HG03097 (cell line): Measurements from ENCODE around the gene CCDC159.
"Not testable (repeated sequence)": the region's sequence is repeated elsewhere in the genome, so short reads cannot be mapped to it uniquely, and the experiment has no call there.

ENCODE experiments used
- ATAC-seq: cut with Tn5 transposase; IDR thresholded peaks from one replicate; pipeline ENCODE4 v1.9.1; 2021; ENCODE audit not compliant: unreplicated experiment, low FRiP score

CCDC159 gene

DNA sequence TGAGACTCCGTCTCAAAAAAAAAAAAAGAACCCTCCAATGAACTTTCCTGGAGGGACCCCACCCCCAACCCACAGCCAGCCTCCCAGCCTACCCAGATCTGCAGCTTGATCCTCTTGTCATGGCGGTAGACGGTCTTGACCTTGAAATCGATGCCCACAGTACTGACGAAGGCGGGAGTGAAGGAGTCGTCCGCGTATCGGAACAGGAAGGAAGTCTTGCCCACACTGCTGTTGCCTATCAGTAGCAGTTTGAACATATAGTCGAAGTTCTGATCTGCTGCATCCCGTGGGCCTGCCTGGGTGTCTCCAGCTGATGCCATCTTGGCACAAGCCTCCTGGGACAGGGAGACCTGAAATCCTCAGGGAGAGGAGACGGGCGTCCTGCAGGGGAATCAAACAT lies 9.2 kb upstream of the CCDC159 start:
- ATAC-seq: no peak

DNA sequence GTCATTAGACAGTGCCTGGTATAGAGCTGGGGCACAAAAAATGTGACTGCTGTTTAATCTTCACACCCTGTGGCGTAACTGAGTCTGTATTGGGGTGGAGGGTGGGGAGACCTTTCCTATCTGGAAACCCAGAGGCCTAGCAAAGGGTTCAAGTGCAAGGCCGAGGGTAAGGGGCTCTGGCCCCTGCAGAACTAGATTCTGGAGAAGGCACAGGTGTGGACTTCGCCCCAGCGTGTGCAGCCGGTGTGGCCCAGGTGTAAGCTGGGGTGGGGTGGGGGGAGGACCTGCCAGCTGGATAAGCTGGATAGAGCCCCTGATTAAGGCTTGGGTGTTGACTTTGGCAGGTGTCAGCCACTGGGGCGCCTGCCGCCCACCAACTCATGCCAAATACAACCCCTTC lies 8.2 kb upstream of the CCDC159 start:
- no peak for ATAC-seq

DNA sequence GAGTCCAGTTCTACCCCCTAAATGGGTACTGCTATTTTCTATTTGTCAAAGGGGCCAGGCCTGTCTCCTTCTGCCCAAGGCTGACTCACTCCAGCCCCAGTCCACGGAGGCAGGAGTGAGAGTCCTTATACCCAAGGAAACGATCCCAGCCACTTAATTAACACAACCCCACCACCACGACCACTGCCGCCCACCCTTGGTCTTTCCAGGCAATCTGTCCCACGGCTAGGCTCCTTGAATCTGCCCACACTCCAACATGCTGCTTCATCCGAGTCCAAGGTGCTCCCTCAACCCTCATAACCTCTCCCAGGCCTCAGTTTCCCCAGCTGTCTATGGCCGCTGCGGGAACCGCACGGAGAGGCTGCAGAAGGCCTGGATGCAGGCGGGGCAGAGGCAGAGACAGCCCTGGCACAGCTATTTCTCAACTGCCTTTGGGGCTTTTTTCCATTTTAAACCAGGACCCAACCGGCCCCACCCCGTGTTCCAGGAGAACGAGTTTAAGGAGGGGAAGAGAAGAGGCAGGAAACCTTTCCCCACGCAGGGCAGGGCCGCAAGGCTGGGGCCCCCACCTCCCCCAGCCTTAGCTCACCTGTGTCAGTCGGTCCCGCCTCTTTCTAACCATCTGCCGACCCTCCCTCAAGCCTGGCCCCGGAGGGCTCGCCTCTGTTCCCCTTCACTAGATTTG lies 7.6 kb upstream of the CCDC159 start:
- ATAC-seq: no peak

DNA sequence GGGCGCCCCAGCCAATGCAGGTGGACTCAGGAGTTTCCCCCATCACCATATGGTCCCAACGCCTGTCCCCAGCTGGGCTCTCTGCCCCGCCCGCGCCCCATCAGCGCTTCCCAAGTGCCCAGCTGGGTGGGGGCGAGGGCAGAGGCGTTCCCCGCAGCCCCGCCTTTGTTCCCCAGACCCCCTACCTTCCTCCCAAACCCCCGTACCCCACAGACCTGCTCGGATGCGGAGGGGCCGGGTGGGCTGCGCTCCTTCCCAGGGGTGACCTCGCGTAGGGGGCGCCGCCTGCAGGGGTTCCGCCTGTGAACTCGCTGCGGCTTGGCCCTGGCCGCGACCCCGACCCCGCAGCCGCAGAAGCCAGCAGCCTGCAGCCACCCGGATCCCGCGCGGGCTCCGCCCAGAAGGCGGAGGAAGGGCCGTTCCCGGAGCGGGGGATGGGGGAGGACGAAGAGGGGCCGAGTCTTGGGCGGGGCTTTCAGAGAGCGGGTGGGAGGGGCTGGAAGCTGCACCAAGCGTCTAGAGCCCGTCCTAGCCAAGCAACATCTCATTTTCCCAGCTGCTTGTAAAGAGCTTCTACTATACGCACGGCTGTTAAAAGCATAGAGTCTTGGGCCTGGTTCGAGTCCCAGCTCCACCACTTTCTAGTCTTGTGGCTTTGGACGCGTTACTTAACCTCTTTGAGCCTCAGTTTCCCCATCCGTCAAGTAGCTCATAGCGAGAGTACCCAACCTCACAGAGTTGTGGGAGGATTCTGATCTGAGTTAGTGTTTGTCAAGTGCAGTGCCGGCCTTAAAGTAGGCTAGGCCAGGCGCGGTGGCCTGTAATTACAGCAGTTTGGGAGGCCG lies 6.8 kb upstream of the CCDC159 start, which contains the start of gene RAB3D:
RAB3D (minus strand) TSS at position 404 of the 845 bp plus-strand sequence. CDS start 2,258 bp downstream, outside the sequence.
- no peak for ATAC-seq

DNA sequence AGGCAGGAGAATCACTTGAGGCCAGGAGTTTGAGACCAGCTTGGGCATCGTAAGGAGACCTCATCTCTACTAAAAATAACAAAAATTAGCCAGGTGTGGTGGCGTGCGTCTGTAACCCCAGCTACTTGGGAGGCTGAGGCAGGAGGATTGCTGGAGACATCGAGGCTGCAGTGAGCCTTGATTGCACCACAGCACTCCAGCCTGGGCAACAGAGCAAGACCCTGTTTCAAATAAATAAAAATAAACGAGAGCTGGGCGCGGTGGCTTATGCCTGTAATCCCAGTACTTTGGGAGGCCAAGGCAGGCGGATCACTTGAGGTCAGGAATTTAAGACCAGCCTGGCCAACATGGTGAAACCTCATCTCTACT lies 6.2 kb upstream of the CCDC159 start:
- not testable (repeated sequence) for ATAC-seq

DNA sequence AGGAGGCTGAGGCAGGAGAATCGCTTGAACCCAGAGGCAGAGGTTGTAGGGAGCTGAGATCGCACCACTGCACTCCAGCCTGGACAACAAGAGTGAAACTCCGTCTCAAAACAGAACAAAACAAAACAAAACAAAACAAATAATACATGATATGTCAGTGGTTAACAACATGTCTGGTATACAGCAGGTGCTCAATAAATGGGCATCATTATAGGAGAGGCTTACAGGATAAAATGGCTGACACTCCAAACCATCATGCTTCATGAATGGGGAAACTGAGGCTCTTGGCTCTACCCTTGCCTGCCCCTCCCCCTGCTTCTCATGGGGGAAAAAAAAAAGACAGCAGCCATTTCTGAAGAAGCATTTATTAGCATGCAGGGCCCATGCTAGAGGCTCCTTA lies 3.9 kb upstream of the CCDC159 start:
- ATAC-seq: no peak

DNA sequence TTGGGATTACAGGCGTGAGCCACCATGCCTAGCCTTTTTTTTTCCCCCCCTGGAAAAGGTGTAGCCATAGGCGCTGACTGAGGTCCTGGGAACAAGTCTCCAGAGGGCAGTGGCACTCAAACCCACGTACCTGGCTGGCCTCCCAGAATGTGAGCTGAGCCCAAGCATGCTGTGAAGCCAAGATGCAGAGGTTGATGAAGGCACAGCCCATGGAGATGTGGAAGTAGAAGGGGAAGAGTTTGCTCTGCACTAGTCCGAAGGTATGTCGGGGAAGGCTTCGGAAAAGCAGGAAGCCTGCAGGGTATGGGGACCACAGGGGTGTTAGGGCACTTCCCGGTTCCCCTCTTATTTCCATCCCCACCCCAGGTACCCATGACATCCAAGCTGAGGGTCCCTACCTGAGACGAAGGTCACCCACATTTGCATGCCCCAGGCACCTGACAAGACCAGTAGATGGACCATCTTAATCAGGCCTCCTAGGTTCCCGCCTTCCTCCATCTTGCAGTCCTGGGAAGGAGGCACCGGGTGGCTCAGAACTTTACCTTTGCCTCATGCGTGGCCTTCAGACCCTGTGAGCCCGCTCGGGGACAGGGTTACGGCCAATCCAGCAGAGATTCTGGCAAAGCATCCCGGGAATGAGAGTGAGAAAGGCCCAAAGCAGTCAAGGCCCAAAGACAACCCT lies 1.1 kb upstream of the CCDC159 start:
- no peak for ATAC-seq

DNA sequence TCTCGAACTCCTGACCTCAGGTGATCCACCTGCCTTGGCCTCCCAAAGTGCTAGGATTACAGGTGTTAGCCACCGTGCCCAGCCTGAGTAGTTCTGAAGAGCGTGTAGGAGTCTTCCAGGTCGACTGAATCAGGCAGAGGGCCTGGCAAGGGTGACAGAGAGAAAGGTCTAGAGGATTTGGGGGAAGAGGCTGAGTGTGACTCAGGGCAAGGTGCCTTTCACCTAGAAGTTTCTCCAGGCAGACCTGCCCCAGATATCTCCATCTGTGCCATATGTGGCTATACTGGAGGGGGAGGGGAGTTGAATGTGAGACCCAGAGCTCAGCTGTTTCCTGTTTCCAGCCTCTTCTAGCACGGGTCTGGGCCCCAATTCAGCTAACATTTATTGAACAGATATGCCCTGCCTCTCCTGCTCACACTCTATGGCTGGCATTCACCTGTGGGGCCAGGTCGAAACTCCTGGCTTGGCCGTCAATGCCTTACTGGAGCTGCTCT lies 1.3 kb downstream of the CCDC159 start:
- ATAC-seq: no peak

DNA sequence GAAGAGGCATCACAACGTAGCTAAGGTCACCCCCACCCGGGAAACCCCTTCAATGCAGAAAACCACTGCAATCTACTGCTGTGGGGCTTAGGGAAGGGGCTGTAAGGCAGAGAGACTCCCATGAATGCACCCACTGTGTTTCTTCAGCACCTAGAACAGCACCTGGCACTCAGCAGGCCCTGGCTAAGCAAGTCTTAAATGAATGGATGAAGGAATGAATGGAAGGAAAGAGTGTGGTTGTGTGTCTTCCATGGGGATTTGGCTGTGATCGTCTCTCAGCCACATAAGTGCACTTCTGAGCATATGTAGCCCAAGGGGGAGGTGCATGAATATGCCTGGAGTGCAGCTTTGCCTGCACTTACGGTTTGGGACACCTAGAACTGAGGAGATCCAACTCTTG lies 2.9 kb downstream of the CCDC159 start:
- ATAC-seq: no peak

DNA sequence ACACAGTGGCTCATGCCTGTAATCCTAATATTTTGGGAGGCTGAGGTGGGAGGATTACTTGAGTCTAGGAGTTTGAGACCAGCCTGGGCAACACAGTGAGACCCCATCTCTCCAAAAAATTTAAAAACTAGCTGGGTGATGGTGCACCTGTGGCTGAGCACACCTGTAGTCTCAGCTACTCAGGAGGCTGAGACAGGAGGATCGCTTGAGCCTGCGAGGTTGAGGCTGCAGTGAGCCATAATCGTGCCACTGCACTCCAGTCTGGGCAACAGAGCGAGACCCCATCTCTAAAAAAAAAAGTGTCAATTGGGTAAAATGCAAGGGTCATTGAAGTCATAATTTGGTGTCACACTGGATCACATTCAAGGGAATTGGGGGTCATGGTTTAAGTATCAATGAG lies 7.8 kb downstream of the CCDC159 start:
- ATAC-seq: not testable (repeated sequence)

DNA sequence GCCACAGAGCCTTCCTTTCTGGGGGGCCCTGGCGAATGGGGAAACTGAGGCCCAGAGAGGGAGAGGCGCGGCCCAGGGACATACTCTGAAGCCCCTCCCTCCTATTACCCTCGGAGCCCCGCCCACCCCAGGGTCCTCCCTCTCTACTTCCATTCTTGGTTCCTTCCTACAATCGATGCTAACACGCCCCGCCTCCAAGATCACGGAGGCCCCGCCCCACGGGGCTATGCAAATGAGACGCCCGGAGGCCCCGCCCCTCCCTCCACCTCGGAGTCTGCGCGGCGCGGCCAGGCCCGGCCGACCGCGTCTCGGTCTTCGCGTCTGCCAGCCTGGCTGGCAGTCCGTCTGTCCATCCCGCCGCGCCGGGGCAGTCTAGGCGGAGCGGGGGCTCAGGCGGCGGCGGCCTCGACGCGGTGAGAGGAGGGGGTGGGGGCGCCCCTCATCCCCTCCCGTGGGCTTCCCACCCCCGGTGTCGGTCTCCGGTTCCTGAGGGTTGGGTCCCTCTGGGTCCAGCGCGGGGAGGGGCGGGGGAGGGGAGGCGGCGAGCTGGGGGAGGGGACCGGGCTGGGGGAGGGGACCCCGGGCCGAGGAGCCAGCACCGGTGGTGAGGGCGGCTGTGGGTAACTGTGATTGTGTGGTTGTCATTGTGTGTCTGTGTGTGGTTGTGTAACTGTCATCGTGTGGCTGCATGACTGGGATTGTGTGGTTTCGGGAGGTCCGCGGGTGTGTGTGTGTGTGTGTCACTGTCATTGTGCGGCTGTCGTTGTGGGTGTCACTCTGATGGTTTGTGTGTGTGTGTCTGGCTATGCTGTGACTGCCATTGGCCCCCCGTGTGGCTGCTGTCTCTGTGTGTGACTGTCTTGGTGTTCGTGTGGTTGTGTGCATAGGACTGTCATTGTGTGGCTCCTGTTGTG lies 9.1 kb downstream of the CCDC159 start, which contains the start of gene PLPPR2:
PLPPR2 (plus strand) TSS at position 273 of the 914 bp plus-strand sequence. CDS start 2,242 bp downstream, outside the sequence.
- no peak for ATAC-seq

DNA sequence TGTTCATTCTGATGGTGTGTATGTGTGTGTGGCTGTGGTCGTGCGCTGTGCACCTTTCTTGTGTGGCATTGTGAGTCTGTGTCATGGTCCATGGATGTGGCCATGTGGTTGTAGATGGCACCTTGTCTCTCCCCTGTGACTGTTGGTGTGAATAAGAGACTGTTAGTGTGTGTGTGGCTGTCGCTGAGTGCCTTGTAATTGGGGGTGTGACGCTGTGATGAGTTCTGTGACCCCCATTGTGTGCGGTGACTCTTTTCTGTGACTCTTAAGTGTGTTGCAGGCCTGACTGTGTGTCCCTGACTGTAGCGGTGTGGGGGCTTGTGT lies 9.7 kb downstream of the CCDC159 start:
- ATAC-seq: no peak

DNA sequence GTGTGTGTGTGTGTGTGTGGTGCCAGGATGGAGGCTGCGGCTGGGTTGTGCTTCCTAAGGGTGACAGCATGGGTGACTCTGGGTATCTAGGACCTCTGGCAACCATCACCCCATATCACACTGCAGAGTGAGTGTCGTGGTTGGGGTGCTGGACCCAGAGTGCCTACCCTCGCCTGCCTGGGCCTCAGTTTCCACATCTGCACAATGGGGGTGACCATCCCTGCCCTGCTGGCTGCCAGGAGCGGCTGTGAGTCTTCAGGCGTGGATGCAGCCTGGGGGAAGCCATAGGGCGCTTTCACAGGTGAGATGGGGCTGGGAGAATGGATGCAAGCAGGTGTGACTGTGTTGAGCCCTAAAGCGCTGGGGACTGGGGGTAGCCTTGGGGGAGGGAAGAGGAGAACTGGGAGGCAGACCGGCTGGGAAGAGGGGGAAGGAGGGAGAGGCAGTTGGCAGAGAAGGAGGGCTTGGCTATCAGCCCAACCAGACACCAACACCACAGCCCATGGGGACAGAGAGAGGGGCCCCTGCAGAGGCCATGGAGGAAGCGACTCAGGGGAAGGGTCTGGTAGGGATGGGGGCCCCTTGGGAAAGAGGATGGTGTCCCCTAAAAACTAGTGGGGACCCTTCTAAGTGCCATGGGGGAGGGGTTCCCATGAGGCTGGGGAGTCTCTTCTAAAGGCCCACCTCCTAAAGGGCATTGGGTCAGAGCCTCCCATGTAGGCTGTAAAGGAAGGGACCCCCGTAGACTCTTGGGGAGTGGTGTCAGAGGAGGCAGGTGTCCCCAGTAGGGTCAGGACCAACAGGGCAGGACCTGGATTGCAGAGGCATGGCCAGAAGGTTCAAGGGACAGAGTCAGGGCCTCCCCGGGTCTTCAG lies 10.6 kb downstream of the CCDC159 start:
- ATAC-seq: no peak

DNA sequence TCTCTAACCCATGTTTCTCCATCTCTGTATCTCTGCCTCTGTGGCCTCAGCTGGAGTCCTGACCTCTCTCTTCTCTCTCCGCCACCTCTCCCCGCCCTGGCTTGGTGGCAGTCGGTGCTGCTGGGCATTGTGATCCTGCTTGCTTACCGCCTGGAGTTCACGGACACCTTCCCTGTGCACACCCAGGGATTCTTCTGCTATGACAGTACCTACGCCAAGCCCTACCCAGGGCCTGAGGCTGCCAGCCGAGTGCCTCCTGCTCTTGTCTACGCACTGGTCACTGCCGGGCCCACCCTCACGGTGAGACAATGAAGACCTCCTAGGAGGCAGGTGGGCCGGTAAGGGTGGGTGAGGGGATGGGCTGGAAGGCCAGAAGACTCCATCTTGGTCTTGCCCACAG lies 13.1 kb downstream of the CCDC159 start:
- no peak for ATAC-seq

DNA sequence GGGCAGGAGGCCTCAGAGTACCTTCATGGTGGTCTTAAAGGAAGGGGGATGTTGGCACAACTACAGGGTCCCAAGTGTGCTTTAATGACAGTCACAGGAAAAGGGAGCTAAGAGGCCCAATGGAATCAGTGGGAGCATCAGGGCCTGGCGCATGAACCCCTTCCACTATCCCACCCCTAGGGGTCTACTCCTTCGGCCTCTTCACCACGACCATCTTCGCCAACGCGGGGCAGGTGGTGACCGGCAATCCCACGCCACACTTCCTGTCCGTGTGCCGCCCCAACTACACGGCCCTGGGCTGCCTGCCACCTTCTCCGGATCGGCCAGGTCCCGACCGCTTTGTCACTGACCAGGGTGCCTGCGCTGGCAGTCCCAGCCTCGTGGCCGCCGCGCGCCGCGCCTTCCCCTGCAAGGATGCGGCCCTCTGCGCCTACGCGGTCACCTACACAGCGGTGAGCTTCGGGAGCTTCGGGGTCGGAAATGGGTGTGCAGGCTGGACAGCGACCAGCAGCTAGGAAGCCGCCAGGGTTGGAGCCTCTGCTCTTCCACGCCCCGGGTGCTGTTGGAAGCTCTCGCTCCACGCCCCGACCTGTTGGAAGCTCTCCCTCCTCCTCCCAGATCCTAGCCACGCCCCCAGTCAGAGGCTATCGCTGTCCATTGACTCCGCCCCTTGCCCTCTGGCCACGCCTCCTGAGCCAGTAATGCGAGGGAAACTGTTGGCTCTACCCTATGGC lies 14.9 kb downstream of the CCDC159 start:
- no peak for ATAC-seq

DNA sequence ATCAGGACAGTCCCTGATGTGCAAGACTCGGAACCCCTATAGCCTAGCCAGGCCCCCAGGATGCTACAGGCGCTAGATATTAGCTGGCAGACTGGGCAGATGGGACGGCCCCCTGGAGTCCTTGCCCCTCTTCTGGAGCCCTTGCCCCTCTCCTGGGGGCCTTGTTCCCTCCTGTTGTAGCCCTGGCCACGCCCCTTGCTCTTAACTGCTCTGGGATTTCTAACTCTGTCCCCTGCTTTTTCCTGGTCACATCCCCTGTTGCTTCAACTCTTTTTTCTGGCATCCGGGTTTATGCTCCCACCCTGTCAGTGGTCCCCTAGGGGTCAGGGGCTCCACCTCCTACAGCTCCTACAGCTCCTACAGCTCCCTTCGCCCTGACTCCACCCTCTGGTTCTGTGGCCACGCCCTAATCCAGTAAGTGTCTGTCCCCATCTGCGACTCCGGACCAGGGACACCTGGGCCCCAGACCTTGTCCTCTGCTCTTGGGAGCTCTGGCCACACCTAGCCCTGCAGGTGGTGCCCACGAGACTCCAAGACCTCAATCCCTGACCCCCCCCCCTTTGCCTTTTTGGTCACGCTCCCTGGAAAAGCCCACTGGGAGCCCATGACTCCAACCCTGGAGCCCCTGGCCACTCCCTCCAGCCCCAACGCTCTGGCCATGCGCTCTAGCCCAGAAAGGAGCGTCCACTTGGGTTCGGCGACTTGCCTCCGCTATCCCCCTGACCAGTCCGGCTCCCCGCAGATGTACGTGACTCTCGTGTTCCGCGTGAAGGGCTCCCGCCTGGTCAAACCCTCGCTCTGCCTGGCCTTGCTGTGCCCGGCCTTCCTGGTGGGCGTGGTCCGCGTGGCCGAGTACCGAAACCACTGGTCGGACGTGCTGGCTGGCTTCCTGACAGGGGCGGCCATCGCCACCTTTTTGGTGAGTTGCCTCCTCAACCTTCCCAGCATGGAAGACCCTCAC lies 15.7 kb downstream of the CCDC159 start:
- no peak for ATAC-seq

DNA sequence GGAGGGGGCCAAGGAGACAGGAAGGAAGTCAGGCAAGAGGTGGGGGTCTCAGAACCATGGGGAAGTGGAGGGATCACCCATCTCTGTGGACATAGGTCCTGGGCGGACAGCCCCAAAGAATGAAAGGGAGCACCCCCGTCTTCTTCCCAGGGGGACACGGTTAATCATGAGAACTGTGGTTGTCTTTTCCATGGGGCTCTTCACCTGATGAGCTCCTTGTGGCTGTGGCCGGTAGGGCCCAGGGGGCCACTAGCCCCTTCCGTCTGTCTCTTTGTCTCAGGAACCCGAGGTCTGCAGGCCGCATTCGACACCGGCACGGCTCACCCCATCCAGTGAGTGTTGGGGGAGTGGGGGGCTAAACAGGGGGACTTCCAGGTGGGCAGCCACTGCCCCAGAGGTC lies 17.6 kb downstream of the CCDC159 start:
- ATAC-seq: no peak
